ENCODE data around the gene DPEP1.

GRCh38 chr16:89670496-89671431 lies 57.3 kb downstream of the DPEP1 start:
- TF ChIP-seq, protein P1, sequence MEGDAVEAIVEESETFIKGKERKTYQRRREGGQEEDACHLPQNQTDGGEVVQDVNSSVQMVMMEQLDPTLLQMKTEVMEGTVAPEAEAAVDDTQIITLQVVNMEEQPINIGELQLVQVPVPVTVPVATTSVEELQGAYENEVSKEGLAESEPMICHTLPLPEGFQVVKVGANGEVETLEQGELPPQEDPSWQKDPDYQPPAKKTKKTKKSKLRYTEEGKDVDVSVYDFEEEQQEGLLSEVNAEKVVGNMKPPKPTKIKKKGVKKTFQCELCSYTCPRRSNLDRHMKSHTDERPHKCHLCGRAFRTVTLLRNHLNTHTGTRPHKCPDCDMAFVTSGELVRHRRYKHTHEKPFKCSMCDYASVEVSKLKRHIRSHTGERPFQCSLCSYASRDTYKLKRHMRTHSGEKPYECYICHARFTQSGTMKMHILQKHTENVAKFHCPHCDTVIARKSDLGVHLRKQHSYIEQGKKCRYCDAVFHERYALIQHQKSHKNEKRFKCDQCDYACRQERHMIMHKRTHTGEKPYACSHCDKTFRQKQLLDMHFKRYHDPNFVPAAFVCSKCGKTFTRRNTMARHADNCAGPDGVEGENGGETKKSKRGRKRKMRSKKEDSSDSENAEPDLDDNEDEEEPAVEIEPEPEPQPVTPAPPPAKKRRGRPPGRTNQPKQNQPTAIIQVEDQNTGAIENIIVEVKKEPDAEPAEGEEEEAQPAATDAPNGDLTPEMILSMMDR (IDR thresholded peaks at IDR 0.05; ENCODE audit: low read length) = no peak
- TF ChIP-seq EZH2 (IDR thresholded peaks at IDR 0.05; ENCODE audit: borderline replicate concordance, low read length) = no peak
